DOHH2 (cell line): Measurements from ENCODE around the gene SHROOM1.

Experiments
- CTCF ChIP-seq: fragments of 200-600 bp; sonication (generic); IDR thresholded peaks from one replicate; pipeline ENCODE4 v1.5.1; 2014; ENCODE audit warnings: antibody characterized with exemption, mild to moderate bottlenecking, low read depth, low read length; ENCODE audit not compliant: poor library complexity, severe bottlenecking
- EZH2phosphoT487 ChIP-seq: fragments of 200-600 bp; sonication (generic); IDR thresholded peaks from 2 replicates; pipeline ENCODE4 v1.6.1; 2017; ENCODE audit warnings: borderline replicate concordance, mild to moderate bottlenecking, antibody characterized with exemption, low read length, moderate library complexity, mixed read lengths

GRCh38 chr5:132822650-132823480 is 7.6 kb downstream of the SHROOM1 start:
- TF ChIP-seq CTCF (no peak), EZH2phosphoT487 (no peak)
